ENCODE measurements around the gene FMO4.

The FMO4 gene

DNA sequence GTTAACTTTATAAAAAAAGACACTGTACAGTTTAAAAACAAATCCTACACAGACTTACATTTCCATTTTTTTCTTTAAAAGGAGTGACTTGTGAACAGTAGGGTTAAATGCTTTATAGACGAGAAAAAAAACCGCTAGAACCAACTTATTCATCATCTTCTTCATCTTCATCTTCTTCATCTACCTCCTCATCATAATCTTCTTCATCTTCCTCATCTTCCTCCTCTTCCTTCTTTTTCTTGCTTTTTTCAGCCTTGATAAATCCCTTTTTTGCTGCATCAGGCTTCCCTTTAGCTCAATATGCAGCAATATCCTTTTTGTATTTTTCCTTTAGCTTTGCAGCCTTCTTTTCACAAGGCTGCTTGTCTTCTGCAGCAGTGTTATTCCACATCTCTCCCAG lies 43.2 kb upstream of the FMO4 start:
- DNase-seq = no peak
- Histone ChIP-seq H3K14ac (ENCODE audit: low read length in 2 of 2) (no peak overlapping the region), H3K36me3 (ENCODE audit: control insufficient read depth in 1 of 2, insufficient read depth in 2 of 2, low read depth in 1 of 2, low read length in 2 of 2) (no peaks in the 10 kb centered on the region), H3K4me1 (ENCODE audit: control insufficient read depth, insufficient read depth, low read depth, low read length) (no peaks in the 10 kb centered on the region), H3K23ac (ENCODE audit: low read length in 2 of 2) (no peak overlapping the region), H3K9ac (ENCODE audit: low read length) (no peak overlapping the region), H2AK5ac (ENCODE audit: low read length, severe bottlenecking) (no peak overlapping the region), H2BK120ac (ENCODE audit: low read depth, low read length) (no peak overlapping the region), H2BK12ac (ENCODE audit: low read length in 2 of 2) (no peak overlapping the region), H2BK15ac (ENCODE audit: low read depth, poor library complexity, severe bottlenecking) (no peak overlapping the region), H3K4ac (ENCODE audit: low read depth in 1 of 2, low read length in 2 of 2) (no peak overlapping the region), H3K4me3 (ENCODE audit: insufficient read depth in 1 of 2, low read depth in 1 of 2, low read length in 2 of 2) (no peak overlapping the region), H3K4me2 (ENCODE audit: low read length, poor library complexity, severe bottlenecking) (no peak overlapping the region), H3K27ac (ENCODE audit: low read length, poor library complexity, severe bottlenecking) (no peak overlapping the region), H3K18ac (ENCODE audit: low read depth in 1 of 2, low read length in 2 of 2) (no peak overlapping the region), H4K91ac (ENCODE audit: low read length) (no peak overlapping the region), H3K9me3 (ENCODE audit: control insufficient read depth, low read length) (no peaks in the 10 kb centered on the region), H2BK5ac (ENCODE audit: low read depth, low read length, poor library complexity, severe bottlenecking) (no peak overlapping the region), H3K79me1 (replicated peaks; ENCODE audit: low read length, poor library complexity, severe bottlenecking) (no peaks in the 10 kb centered on the region), H2AFZ (ENCODE audit: low read depth, low read length) (no peak overlapping the region), H3K27me3 (ENCODE audit: control insufficient read depth in 1 of 2, insufficient read depth in 1 of 2, low read length in 2 of 2) (no peaks in the 10 kb centered on the region), H4K8ac (ENCODE audit: low read length) (no peak overlapping the region)
- WGBS = 95% methylated on average over 2 of the region's 2 CpGs

- no peak overlapping the region for H3K23ac ChIP-seq (ENCODE audit: low read length in 2 of 2)
- H3K18ac ChIP-seq (ENCODE audit: low read depth in 1 of 2, low read length in 2 of 2) = no peak overlapping the region
- H2BK5ac ChIP-seq (ENCODE audit: low read depth, low read length, poor library complexity, severe bottlenecking) = no peak overlapping the region
- H3K36me3 ChIP-seq (ENCODE audit: control insufficient read depth in 1 of 2, insufficient read depth in 2 of 2, low read depth in 1 of 2, low read length in 2 of 2) = peaks cover 0 to 5% of the 10 kb centered on the region in 2 experiments
- H3K4me3 ChIP-seq (ENCODE audit: insufficient read depth in 1 of 2, low read depth in 1 of 2, low read length in 2 of 2) = no peak overlapping the region
- WGBS = 100% methylated on average over 1 of the region's 2 CpGs
- no peaks in the 10 kb centered on the region for H3K9me3 ChIP-seq (ENCODE audit: control insufficient read depth, low read length)
- H3K4me2 ChIP-seq (ENCODE audit: low read length, poor library complexity, severe bottlenecking) = no peak overlapping the region
- no peak overlapping the region for H3K9ac ChIP-seq (ENCODE audit: low read length)
- no peak overlapping the region for H4K8ac ChIP-seq (ENCODE audit: low read length)
- H3K27me3 ChIP-seq (ENCODE audit: control insufficient read depth in 1 of 2, insufficient read depth in 1 of 2, low read length in 2 of 2) = peaks cover 0 to 8% of the 10 kb centered on the region in 2 experiments
- H3K27ac ChIP-seq (ENCODE audit: low read length, poor library complexity, severe bottlenecking) = no peak overlapping the region
- H4K91ac ChIP-seq (ENCODE audit: low read length) = no peak overlapping the region
- no peak overlapping the region for H2BK120ac ChIP-seq (ENCODE audit: low read depth, low read length)
- no peak overlapping the region for H2BK15ac ChIP-seq (ENCODE audit: low read depth, poor library complexity, severe bottlenecking)
- no peak overlapping the region for H3K14ac ChIP-seq (ENCODE audit: low read length in 2 of 2)
- H2BK12ac ChIP-seq (ENCODE audit: low read length in 2 of 2) = no peak overlapping the region
- H2AK5ac ChIP-seq (ENCODE audit: low read length, severe bottlenecking) = no peak overlapping the region
- no peaks in the 10 kb centered on the region for H3K4me1 ChIP-seq (ENCODE audit: control insufficient read depth, insufficient read depth, low read depth, low read length)
- DNase-seq = no peak
- H3K79me1 ChIP-seq (replicated peaks; ENCODE audit: low read length, poor library complexity, severe bottlenecking) = no peaks in the 10 kb centered on the region
- H3K4ac ChIP-seq (ENCODE audit: low read depth in 1 of 2, low read length in 2 of 2) = no peak overlapping the region
- H2AFZ ChIP-seq (ENCODE audit: low read depth, low read length) = no peak overlapping the region
These were observed 36.4 kb upstream of the FMO4 start for GRCh38 chr1:171277534-171277933.

DNA sequence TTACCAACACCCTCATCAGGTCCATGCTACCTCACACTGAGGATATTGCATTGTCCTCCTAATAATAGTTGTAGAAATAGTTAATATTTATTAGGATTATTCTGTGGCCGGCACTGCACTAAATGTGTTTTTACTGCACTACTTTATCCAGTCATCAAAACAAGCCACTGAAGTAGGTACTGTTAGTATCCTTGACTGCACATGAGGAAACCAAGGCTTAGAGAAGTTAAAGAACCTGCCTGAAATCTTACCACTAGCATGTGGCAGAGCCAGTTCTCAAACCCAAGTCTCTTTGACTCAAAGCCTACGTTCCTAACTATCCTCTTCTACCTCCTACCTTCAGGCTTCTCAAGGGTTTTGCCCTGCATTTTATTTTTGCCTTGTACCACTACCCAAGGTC lies 34.7 kb upstream of the FMO4 start:
- no peak overlapping the region for H3K14ac ChIP-seq (ENCODE audit: low read length in 2 of 2)

DNA sequence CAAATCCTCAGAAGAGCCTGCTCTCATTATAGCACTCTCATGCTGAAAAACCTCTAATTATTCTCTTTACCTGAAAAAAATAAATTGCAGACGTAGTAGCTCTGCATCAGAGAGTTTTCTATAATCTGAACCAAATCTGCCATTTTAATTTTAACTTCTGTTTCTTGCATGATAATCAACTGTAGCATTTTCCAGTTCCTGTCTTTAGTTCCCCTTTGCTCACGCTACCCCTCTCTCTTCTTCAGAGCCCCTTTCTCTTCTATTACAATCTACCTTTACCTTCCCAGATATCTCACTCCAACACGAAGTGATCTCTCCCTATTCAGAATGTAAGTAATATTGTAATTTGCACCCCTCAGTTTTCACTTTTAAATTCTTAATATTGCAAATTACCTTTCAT lies 34.3 kb upstream of the FMO4 start:
- no peak overlapping the region for H3K18ac ChIP-seq (ENCODE audit: low read depth in 1 of 2, low read length in 2 of 2)
- H2BK5ac ChIP-seq (ENCODE audit: low read depth, low read length, poor library complexity, severe bottlenecking) = no peak overlapping the region
- H3K27me3 ChIP-seq (ENCODE audit: control insufficient read depth in 1 of 2, insufficient read depth in 1 of 2, low read length in 2 of 2) = peaks cover 0 to 8% of the 10 kb centered on the region in 2 experiments
- H3K14ac ChIP-seq (ENCODE audit: low read length in 2 of 2) = no peak overlapping the region
- no peak overlapping the region for H2BK15ac ChIP-seq (ENCODE audit: low read depth, poor library complexity, severe bottlenecking)
- 67% methylated on average over 3 of the region's 3 CpGs for WGBS
- H3K4me2 ChIP-seq (ENCODE audit: low read length, poor library complexity, severe bottlenecking) = no peak overlapping the region
- H3K27ac ChIP-seq (ENCODE audit: low read length, poor library complexity, severe bottlenecking) = no peak overlapping the region
- H3K9ac ChIP-seq (ENCODE audit: low read length) = no peak overlapping the region
- no peak overlapping the region for H3K23ac ChIP-seq (ENCODE audit: low read length in 2 of 2)
- H4K91ac ChIP-seq (ENCODE audit: low read length) = no peak overlapping the region
- no peak overlapping the region for H2BK120ac ChIP-seq (ENCODE audit: low read depth, low read length)
- H3K4me1 ChIP-seq (ENCODE audit: control insufficient read depth, insufficient read depth, low read depth, low read length) = no peaks in the 10 kb centered on the region
- no peak overlapping the region for H3K4me3 ChIP-seq (ENCODE audit: insufficient read depth in 1 of 2, low read depth in 1 of 2, low read length in 2 of 2)
- H2BK12ac ChIP-seq (ENCODE audit: low read length in 2 of 2) = no peak overlapping the region
- H4K8ac ChIP-seq (ENCODE audit: low read length) = no peak overlapping the region
- H2AK5ac ChIP-seq (ENCODE audit: low read length, severe bottlenecking) = no peak overlapping the region
- DNase-seq = no peak
- no peaks in the 10 kb centered on the region for H3K9me3 ChIP-seq (ENCODE audit: control insufficient read depth, low read length)
- H2AFZ ChIP-seq (ENCODE audit: low read depth, low read length) = no peak overlapping the region
- no peak overlapping the region for H3K4ac ChIP-seq (ENCODE audit: low read depth in 1 of 2, low read length in 2 of 2)
- H3K79me1 ChIP-seq (replicated peaks; ENCODE audit: low read length, poor library complexity, severe bottlenecking) = no peaks in the 10 kb centered on the region
- peaks cover 0 to 5% of the 10 kb centered on the region in 2 experiments for H3K36me3 ChIP-seq (ENCODE audit: control insufficient read depth in 1 of 2, insufficient read depth in 2 of 2, low read depth in 1 of 2, low read length in 2 of 2)

More for the DNA sequence above, 34.7 kb upstream of the FMO4 start:
- Histone ChIP-seq H3K4ac (ENCODE audit: low read depth in 1 of 2, low read length in 2 of 2) (no peak overlapping the region), H3K23ac (ENCODE audit: low read length in 2 of 2) (no peak overlapping the region), H3K4me1 (ENCODE audit: control insufficient read depth, insufficient read depth, low read depth, low read length) (no peaks in the 10 kb centered on the region), H3K27me3 (ENCODE audit: control insufficient read depth in 1 of 2, insufficient read depth in 1 of 2, low read length in 2 of 2) (peaks cover 0 to 8% of the 10 kb centered on the region in 2 experiments), H2BK12ac (ENCODE audit: low read length in 2 of 2) (no peak overlapping the region), H4K91ac (ENCODE audit: low read length) (no peak overlapping the region), H3K9ac (ENCODE audit: low read length) (no peak overlapping the region), H3K36me3 (ENCODE audit: control insufficient read depth in 1 of 2, insufficient read depth in 2 of 2, low read depth in 1 of 2, low read length in 2 of 2) (peaks cover 0 to 5% of the 10 kb centered on the region in 2 experiments), H3K79me1 (replicated peaks; ENCODE audit: low read length, poor library complexity, severe bottlenecking) (no peaks in the 10 kb centered on the region), H3K4me2 (ENCODE audit: low read length, poor library complexity, severe bottlenecking) (no peak overlapping the region), H3K9me3 (ENCODE audit: control insufficient read depth, low read length) (no peaks in the 10 kb centered on the region), H2AFZ (ENCODE audit: low read depth, low read length) (no peak overlapping the region), H2BK120ac (ENCODE audit: low read depth, low read length) (no peak overlapping the region), H2BK15ac (ENCODE audit: low read depth, poor library complexity, severe bottlenecking) (no peak overlapping the region), H2BK5ac (ENCODE audit: low read depth, low read length, poor library complexity, severe bottlenecking) (no peak overlapping the region), H3K18ac (ENCODE audit: low read depth in 1 of 2, low read length in 2 of 2) (no peak overlapping the region), H3K4me3 (ENCODE audit: insufficient read depth in 1 of 2, low read depth in 1 of 2, low read length in 2 of 2) (no peak overlapping the region), H3K27ac (ENCODE audit: low read length, poor library complexity, severe bottlenecking) (no peak overlapping the region), H2AK5ac (ENCODE audit: low read length, severe bottlenecking) (no peak overlapping the region), H4K8ac (ENCODE audit: low read length) (no peak overlapping the region)
- WGBS = 84% methylated on average over 2 of the region's 2 CpGs
- no peak for DNase-seq
